DND-41 (cell line): ENCODE data around the gene SLC35G3.

Experiments
- CTCF ChIP-seq: IDR thresholded peaks from 2 replicates; pipeline ENCODE4 v1.5.1; 2012; ENCODE audit warnings: borderline replicate concordance, low read length, moderate library complexity, mild to moderate bottlenecking; ENCODE audit not compliant: poor library complexity, severe bottlenecking; ENCODE audit errors: extremely low read depth
- EZH2 ChIP-seq: IDR thresholded peaks from 3 replicates; pipeline ENCODE4 v1.6.1; 2012; ENCODE audit warnings: borderline replicate concordance, low read depth, mild to moderate bottlenecking, moderate library complexity, low read length, inconsistent platforms; ENCODE audit not compliant: severe bottlenecking

GRCh38 chr17:35235917-35236316, 41.7 kb upstream of the SLC35G3 start:
- TF ChIP-seq CTCF (no peak), EZH2 (no peak)
